ENCODE data around the gene CCR5AS.

CCR5AS gene

DNA sequence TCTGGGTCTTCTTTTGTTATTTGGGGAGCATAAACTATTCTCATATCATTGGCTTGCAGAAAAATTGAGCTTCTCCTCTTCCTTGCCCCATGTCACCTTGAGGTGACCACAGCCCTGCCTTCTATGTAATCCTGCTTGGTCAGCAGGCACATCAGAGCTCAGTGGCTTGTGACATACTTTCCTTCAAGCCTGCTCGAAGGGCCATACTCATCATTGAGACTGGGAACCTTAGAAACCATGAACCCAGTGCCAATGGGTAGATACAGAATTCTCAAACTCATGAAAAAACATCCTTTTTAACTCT is 56.7 kb downstream of the CCR5AS start:
- DNase-seq (ENCODE audit: low read depth): no peak
- H3K4me3 ChIP-seq (ENCODE audit: control insufficient read depth, low read depth, low read length): no peak overlapping the region
- TF ChIP-seq, protein P1, sequence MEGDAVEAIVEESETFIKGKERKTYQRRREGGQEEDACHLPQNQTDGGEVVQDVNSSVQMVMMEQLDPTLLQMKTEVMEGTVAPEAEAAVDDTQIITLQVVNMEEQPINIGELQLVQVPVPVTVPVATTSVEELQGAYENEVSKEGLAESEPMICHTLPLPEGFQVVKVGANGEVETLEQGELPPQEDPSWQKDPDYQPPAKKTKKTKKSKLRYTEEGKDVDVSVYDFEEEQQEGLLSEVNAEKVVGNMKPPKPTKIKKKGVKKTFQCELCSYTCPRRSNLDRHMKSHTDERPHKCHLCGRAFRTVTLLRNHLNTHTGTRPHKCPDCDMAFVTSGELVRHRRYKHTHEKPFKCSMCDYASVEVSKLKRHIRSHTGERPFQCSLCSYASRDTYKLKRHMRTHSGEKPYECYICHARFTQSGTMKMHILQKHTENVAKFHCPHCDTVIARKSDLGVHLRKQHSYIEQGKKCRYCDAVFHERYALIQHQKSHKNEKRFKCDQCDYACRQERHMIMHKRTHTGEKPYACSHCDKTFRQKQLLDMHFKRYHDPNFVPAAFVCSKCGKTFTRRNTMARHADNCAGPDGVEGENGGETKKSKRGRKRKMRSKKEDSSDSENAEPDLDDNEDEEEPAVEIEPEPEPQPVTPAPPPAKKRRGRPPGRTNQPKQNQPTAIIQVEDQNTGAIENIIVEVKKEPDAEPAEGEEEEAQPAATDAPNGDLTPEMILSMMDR (IDR thresholded peaks at IDR 0.05; ENCODE audit: control insufficient read depth, insufficient read depth, low read depth, low read length, missing control alignments): no peak

DNA sequence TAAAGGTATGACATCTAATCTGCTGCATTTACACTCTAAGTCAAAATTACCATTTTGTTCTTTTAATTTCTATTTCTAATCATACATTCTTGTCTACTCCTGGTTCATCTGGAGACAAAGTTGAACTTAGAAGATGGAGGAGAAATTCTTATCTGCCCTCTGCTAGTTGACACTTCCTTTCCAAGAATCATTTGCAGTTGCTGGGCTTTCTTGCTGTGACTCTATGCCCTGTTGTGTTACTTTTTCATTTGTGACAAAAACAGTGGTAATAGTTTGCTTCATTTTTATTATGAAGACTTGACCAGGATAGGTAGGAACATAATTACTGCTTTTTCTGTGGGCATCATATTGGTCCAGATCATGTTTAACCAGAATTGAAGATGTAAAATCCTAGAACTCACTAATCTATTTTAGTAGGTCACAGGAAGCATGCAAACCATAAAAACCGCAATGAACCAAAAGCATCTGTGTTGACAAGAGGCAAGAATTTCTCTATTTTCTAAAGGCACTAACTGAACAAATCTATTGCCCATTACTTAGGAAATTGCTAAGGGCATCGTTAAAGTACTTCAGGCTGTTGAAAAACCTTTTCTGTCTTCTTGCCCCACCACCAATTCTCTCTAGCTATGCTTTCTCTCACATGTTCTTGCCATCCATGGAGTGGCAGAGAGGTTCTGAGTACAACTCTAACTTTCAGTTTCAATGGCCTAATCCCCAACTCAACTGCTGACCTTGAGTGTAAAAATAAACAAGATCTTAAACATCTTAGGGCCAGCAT is 57.2 kb downstream of the CCR5AS start:
- no peak overlapping the region for H3K4me3 ChIP-seq (ENCODE audit: control insufficient read depth, low read depth, low read length)
- TF ChIP-seq, protein P1 (IDR thresholded peaks at IDR 0.05; ENCODE audit: control insufficient read depth, insufficient read depth, low read depth, low read length, missing control alignments): no peak
- DNase-seq (ENCODE audit: low read depth): no peak

DNA sequence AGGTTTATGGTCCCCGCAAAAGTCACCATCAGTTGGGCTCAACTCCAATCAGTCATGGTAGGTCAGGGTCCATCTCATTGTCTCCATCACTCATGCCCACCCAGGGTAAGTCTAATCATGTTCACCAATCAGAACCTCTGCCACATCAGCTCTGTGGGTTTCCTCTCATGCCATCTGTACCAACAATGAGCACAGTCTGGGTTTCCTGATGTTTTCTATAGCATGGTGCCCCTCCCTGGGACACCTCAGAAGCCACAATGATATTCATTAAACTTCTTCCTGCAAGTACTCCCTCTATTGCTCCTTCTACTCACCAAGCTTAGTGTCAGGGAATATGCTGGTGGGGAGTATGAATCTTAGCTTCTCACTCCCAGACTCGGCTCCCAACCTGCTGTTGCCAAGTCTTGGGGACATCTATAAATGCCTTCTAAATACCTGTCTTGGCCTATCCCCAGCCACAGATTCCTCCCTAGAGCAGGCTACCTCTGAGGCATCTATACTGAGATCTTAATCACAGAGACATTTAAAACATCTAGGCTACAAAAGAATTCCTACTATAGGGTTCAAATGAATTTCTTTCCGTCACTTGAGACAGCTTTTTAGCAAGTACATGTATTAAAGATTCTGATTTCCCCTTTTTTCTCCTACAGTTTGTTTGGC is 57.9 kb downstream of the CCR5AS start:
- no peak for DNase-seq (ENCODE audit: low read depth)
- TF ChIP-seq, protein P1 (IDR thresholded peaks at IDR 0.05; ENCODE audit: control insufficient read depth, insufficient read depth, low read depth, low read length, missing control alignments): no peak
- H3K4me3 ChIP-seq (ENCODE audit: control insufficient read depth, low read depth, low read length): no peak overlapping the region

DNA sequence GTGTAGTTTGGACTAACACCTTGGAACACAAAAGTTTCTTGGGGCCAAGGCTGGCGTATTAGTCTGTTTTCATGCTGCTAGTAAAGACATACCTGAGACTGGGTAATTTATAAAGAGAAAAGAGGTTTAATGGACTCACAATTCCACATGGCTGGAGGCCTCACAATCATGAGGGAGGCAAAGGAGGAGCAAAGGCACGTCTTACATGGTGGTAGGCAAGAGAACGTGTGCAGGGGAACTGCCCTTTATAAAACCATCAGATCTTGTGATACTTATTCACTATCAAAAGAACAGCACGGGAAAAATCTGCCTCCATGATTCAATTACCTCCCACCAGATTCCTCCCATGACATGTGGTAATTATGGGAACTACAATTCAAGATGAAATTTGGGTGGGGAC is 62.4 kb downstream of the CCR5AS start:
- no peak for DNase-seq (ENCODE audit: low read depth)
- no peak overlapping the region for H3K4me3 ChIP-seq (ENCODE audit: control insufficient read depth, low read depth, low read length)
- TF ChIP-seq, protein P1 (IDR thresholded peaks at IDR 0.05; ENCODE audit: control insufficient read depth, insufficient read depth, low read depth, low read length, missing control alignments): no peak

DNA sequence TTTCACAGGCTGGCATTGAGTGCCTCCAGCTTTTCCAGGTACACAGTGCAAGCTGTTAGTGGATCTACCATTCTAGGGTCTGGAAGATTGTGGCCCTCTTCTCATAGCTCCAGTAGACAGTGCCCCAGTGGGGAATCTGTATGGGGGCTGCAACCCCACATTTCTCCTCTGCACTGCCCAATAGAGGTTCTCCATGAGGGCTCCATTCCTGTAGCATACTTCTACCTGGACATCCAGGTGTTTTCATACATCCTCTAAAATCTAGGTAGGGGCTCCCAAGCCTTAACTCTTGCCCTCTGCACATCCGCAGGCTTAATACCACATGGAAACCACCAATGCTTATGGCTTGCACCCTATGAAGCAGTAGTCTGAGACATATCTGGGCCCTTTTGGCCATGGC is 68.0 kb downstream of the CCR5AS start:
- DNase-seq (ENCODE audit: low read depth): no peak
- no peak overlapping the region for H3K4me3 ChIP-seq (ENCODE audit: control insufficient read depth, low read depth, low read length)
- TF ChIP-seq, protein P1 (IDR thresholded peaks at IDR 0.05; ENCODE audit: control insufficient read depth, insufficient read depth, low read depth, low read length, missing control alignments): no peak

DNA sequence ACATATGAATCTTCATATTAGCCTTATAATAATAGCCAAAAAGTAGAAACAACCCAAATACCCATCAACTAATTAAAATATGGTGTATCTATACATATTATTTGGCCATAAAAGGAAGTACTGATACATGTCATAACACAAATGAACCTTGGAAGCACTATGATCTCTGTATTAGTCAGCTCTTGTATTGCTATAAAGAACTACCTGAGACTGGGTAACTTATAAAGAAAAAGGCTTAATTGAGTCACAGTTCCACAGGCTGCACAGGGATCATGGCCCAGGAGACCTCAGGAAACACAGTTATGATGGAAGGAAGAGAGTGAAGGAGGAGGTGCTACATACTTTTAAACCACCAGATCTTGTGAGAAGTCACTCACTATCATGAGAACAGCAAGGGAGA is 69.0 kb downstream of the CCR5AS start:
- no peak overlapping the region for H3K4me3 ChIP-seq (ENCODE audit: control insufficient read depth, low read depth, low read length)
- TF ChIP-seq, protein P1 (IDR thresholded peaks at IDR 0.05; ENCODE audit: control insufficient read depth, insufficient read depth, low read depth, low read length, missing control alignments): no peak
- no peak for DNase-seq (ENCODE audit: low read depth)

Measured in AG09309 (cell line).